GM19372 (cell line): ENCODE data around the gene MYL12B.

ENCODE experiments used
- ATAC-seq: cut with Tn5 transposase; IDR thresholded peaks from one replicate; pipeline ENCODE4 v1.9.1; 2021; ENCODE audit warnings: mild to moderate bottlenecking, low read depth, moderate library complexity; ENCODE audit not compliant: unreplicated experiment

The MYL12B gene

GRCh38 chr18:3234457-3234856 is 27.5 kb upstream of the MYL12B start:
- no peak for ATAC-seq

GRCh38 chr18:3235846-3236245 is 26.1 kb upstream of the MYL12B start:
- no peak for ATAC-seq

GRCh38 chr18:3236470-3236869 is 25.5 kb upstream of the MYL12B start:
- ATAC-seq = no peak

- ATAC-seq = no peak
These were observed 23.2 kb upstream of the MYL12B start for GRCh38 chr18:3238742-3239141.

GRCh38 chr18:3245185-3245564 is 16.8 kb upstream of the MYL12B start:
- no peak for ATAC-seq

GRCh38 chr18:3245853-3246634 is 15.9 kb upstream of the MYL12B start:
- peak; percentile 42 for ATAC-seq

GRCh38 chr18:3246635-3247239 is 15.2 kb upstream of the MYL12B start:
- no peak for ATAC-seq

- ATAC-seq = peak; percentile 78
These were observed 14.5 kb upstream of the MYL12B start, which contains the start of gene MYL12A for GRCh38 chr18:3247240-3248061. Gene MYL12A (plus strand): TSS chr18:3247801. CDS start chr18:3253248, 5,447 bp downstream.

- no peak for ATAC-seq
These were observed 13.8 kb upstream of the MYL12B start for GRCh38 chr18:3248062-3248657.

GRCh38 chr18:3248658-3249359 is 13.1 kb upstream of the MYL12B start:
- no peak for ATAC-seq

GRCh38 chr18:3250237-3251107 is 11.5 kb upstream of the MYL12B start:
- no peak for ATAC-seq

- ATAC-seq = no peak
These were observed 10.5 kb upstream of the MYL12B start for GRCh38 chr18:3251249-3251962.

- no peak for ATAC-seq
These were observed 10.0 kb upstream of the MYL12B start for GRCh38 chr18:3251963-3252277.

- no peak for ATAC-seq
These were observed 9.1 kb upstream of the MYL12B start for GRCh38 chr18:3252843-3253242.

GRCh38 chr18:3254725-3255124 is 7.2 kb upstream of the MYL12B start:
- no peak for ATAC-seq

- no peak for ATAC-seq
These were observed 6.2 kb upstream of the MYL12B start for GRCh38 chr18:3255611-3256165.

- no peak for ATAC-seq
These were observed 5.0 kb upstream of the MYL12B start for GRCh38 chr18:3256693-3257626.
